HepG2 (cell line): ENCODE data around the gene BLMH. TPM values are rescaled to one million over a fixed set of nuclear protein-coding genes. Genes with fewer than 3 reads are reported as not detected.
A peak's percentile ranks its signal among the peaks of the same experiment; 100 is the strongest.

Experiments used
- ARID2 ChIP-seq: sonication (generic); formaldehyde crosslinking; IDR thresholded peaks from 2 replicates; pipeline ENCODE4 v1.8.1; 2022; ENCODE audit warnings: mild to moderate bottlenecking, missing genetic modification reagents, borderline replicate concordance
- CREM ChIP-seq, 2 experiments: sonication (generic) in 1 of 2; formaldehyde crosslinking in 1 of 2; IDR thresholded peaks; 2 replicates each; pipeline versions ENCODE4 v1.4.0 to v1.6.1; 2016 to 2020; ENCODE audit warnings: antibody characterized with exemption in 1 of 2, mild to moderate bottlenecking in 1 of 2, missing genetic modification reagents in 1 of 2
- HNRNPK ChIP-seq: fragments of 200-400 bp; formaldehyde crosslinking; IDR thresholded peaks from 2 replicates; pipeline ENCODE4 v1.6.1; 2018; ENCODE audit warnings: low read length, low read depth, moderate library complexity, mild to moderate bottlenecking; ENCODE audit not compliant: poor library complexity, severe bottlenecking
- KLF11 ChIP-seq: IDR thresholded peaks from 2 replicates; pipeline ENCODE4 v1.6.1; 2016; ENCODE audit warnings: missing compliant biosample characterization
- KLF9 ChIP-seq: IDR thresholded peaks from 2 replicates; pipeline ENCODE4 v1.6.1; 2016; ENCODE audit warnings: low read depth
- MLLT10 ChIP-seq: sonication (generic); formaldehyde crosslinking; IDR thresholded peaks from 2 replicates; pipeline ENCODE4 v1.4.0; 2020; ENCODE audit warnings: missing genetic modification reagents
- NFKB2 ChIP-seq: sonication (generic); formaldehyde crosslinking; IDR thresholded peaks from 2 replicates; pipeline ENCODE4 v1.4.0; 2020; ENCODE audit warnings: missing genetic modification reagents, borderline replicate concordance
- SIN3B ChIP-seq: fragments of 150-350 bp; IDR thresholded peaks from 2 replicates; pipeline ENCODE4 v1.6.1; 2014; ENCODE audit warnings: low read length
- TAF1 ChIP-seq: sonication (generic); formaldehyde crosslinking; IDR thresholded peaks from 2 replicates; pipeline ENCODE4 v1.4.0; 2020; ENCODE audit warnings: missing genetic modification reagents
- TRIM24 ChIP-seq: sonication (generic); formaldehyde crosslinking; IDR thresholded peaks from 2 replicates; pipeline ENCODE4 v1.8.0; 2022; ENCODE audit warnings: mild to moderate bottlenecking, missing genetic modification reagents
- TSC22D2 ChIP-seq: sonication (generic); formaldehyde crosslinking; IDR thresholded peaks from 2 replicates; pipeline ENCODE4 v1.5.1; 2020; ENCODE audit warnings: missing genetic modification reagents, mild to moderate bottlenecking, borderline replicate concordance
- ZNF17 ChIP-seq: sonication (generic); formaldehyde crosslinking; IDR thresholded peaks from 2 replicates; pipeline ENCODE4 v1.5.0; 2020; ENCODE audit warnings: mild to moderate bottlenecking, missing genetic modification reagents
- ZNF225 ChIP-seq: sonication (generic); formaldehyde crosslinking; IDR thresholded peaks from 2 replicates; pipeline ENCODE4 v1.4.0; 2020; ENCODE audit warnings: mild to moderate bottlenecking, missing genetic modification reagents
- ZNF569 ChIP-seq: sonication (generic); formaldehyde crosslinking; IDR thresholded peaks from 2 replicates; pipeline ENCODE4 v1.5.0; 2020; ENCODE audit warnings: mild to moderate bottlenecking, missing genetic modification reagents, moderate library complexity, borderline replicate concordance
- ZNF605 ChIP-seq: sonication (generic); formaldehyde crosslinking; IDR thresholded peaks from 2 replicates; pipeline ENCODE4 v1.8.0; 2022; ENCODE audit warnings: mild to moderate bottlenecking, missing genetic modification reagents
- ZNF703 ChIP-seq: sonication (generic); formaldehyde crosslinking; IDR thresholded peaks from 2 replicates; pipeline ENCODE4 v1.5.1; 2020; ENCODE audit warnings: missing genetic modification reagents, mild to moderate bottlenecking, moderate library complexity, borderline replicate concordance
- ZNF709 ChIP-seq: sonication (generic); formaldehyde crosslinking; IDR thresholded peaks from 2 replicates; pipeline ENCODE4 v1.5.0; 2020; ENCODE audit warnings: mild to moderate bottlenecking, missing genetic modification reagents
- ZNF747 ChIP-seq: sonication (generic); formaldehyde crosslinking; IDR thresholded peaks from 2 replicates; pipeline ENCODE4 v1.8.1; 2023; ENCODE audit warnings: missing genetic modification reagents, mild to moderate bottlenecking, borderline replicate concordance
- ZNF777 ChIP-seq: sonication (generic); formaldehyde crosslinking; IDR thresholded peaks from 2 replicates; pipeline ENCODE4 v1.4.0; 2020; ENCODE audit warnings: missing genetic modification reagents
- polyA plus RNA-seq, 8 experiments: library from polyadenylated mRNA; depleted of rRNA in 3 of 8; stranded (reverse) in 7 of 8; unstranded in 1 of 8; fragments of >200 nt; fragmentation: Illumina TruSeq in 4 of 8; extraction: Trizol in 4 of 8; gene quantifications; 2 replicates each; pipeline versions ENCODE4 v1.2.1 to v1.2.3, GENCODE V29; 2011 to 2016; ENCODE audit warnings: low read depth in 4 of 8, missing spikeins in 1 of 8, mixed read lengths in 1 of 8; ENCODE audit not compliant: insufficient read depth in 1 of 8
- total RNA-seq, 5 experiments: library from RNA; depleted of rRNA; stranded (reverse); fragments of >200 nt; fragmentation: Illumina TruSeq; extraction: Trizol; gene quantifications; 2 replicates each; pipeline ENCODE4 v1.2.3, GENCODE V29; 2016; ENCODE audit warnings: low read depth in 1 of 5
- TF ChIP-seq, protein P1 (sequence below): sonication (generic); formaldehyde crosslinking; IDR thresholded peaks from 2 replicates; pipeline ENCODE4 v1.8.0; 2022; ENCODE audit warnings: mild to moderate bottlenecking, missing genetic modification reagents
- TF ChIP-seq, protein P2 (sequence below): sonication (generic); formaldehyde crosslinking; IDR thresholded peaks from 2 replicates; pipeline ENCODE4 v1.4.0; 2020; ENCODE audit warnings: mild to moderate bottlenecking, missing genetic modification reagents
- TF ChIP-seq, protein P3 (sequence below): sonication (generic); formaldehyde crosslinking; IDR thresholded peaks from 2 replicates; pipeline ENCODE4 v1.9.0; 2022; ENCODE audit warnings: missing genetic modification reagents, mild to moderate bottlenecking, borderline replicate concordance
- TF ChIP-seq, protein P4 (sequence below): sonication (generic); formaldehyde crosslinking; IDR thresholded peaks from 2 replicates; pipeline ENCODE4 v1.9.0; 2022; ENCODE audit warnings: low read depth, missing genetic modification reagents
- TF ChIP-seq, protein P5 (sequence below): sonication (generic); formaldehyde crosslinking; IDR thresholded peaks from 2 replicates; pipeline ENCODE4 v1.4.0; 2020; ENCODE audit warnings: mild to moderate bottlenecking, missing genetic modification reagents

Gene BLMH
- total and polyA plus RNA-seq, 2 of the 13 experiments (the other 11 are each of a cell fraction or from before 2014, with no cell fraction given), result 12.1 to 41.0 TPM

DNA sequence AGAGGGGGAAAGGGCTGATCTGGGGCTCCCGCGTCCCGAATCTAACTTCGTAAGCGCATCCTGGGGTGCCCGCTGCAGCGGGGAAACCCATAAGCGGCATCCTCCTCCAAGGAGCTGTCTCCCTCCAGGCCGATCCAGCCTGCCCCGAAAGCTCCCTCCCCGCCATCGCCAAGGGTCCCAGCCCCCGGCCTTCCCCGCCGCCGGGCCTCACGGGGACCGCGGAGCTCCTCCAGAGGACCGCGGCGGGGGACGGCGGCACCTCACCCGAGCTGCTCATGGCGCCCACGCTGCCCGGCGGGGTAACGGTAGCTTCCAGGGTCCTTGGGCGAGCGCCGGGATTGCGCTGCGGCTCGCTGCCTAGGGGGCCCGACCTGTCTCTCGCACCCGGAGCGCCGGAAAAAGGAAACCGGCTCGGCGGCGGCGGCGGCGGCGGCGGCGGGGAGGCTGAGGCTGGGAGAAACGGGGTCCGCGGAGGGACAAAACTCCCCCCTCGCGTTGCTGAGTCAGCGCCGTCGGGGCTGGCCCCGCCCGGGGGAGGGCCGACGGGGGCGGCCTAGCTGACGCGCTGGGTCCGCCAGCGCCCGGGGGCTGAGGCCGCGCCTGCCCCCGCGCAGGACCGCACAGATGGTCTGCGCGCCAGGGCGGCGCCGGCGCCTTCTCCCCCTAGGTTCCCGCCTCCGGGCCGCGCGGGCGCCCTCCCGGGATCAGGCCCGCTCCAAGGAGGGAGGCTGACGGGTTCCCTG lies at the start of gene BLMH (continued):
- TF ChIP-seq ZNF703, result no peak
- TF ChIP-seq ZNF747 (CRISPR knock-in tag), result no peak; the same call in 1 of the 2 replicates
- TF ChIP-seq KLF9 (CRISPR knock-in tag), result no peak
- no peak for TF ChIP-seq TRIM24 (CRISPR knock-in tag)
- TF ChIP-seq ZNF777 (CRISPR knock-in tag), result peak; percentile 99
- TF ChIP-seq CREM (IDR thresholded peaks at IDR 0.05), result no peak
- TF ChIP-seq CREM (CRISPR knock-in tag; IDR thresholded peaks at IDR 0.05), result no peak
- TF ChIP-seq, protein P1, sequence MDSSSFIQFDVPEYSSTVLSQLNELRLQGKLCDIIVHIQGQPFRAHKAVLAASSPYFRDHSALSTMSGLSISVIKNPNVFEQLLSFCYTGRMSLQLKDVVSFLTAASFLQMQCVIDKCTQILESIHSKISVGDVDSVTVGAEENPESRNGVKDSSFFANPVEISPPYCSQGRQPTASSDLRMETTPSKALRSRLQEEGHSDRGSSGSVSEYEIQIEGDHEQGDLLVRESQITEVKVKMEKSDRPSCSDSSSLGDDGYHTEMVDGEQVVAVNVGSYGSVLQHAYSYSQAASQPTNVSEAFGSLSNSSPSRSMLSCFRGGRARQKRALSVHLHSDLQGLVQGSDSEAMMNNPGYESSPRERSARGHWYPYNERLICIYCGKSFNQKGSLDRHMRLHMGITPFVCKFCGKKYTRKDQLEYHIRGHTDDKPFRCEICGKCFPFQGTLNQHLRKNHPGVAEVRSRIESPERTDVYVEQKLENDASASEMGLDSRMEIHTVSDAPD (CRISPR knock-in tag), result no peak
- TF ChIP-seq NFKB2 (CRISPR knock-in tag), result no peak
- TF ChIP-seq, protein P2, sequence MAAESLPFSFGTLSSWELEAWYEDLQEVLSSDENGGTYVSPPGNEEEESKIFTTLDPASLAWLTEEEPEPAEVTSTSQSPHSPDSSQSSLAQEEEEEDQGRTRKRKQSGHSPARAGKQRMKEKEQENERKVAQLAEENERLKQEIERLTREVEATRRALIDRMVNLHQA (CRISPR knock-in tag), result no peak
- TF ChIP-seq ZNF605 (CRISPR knock-in tag), result no peak
- no peak for TF ChIP-seq HNRNPK
- TF ChIP-seq, protein P3, sequence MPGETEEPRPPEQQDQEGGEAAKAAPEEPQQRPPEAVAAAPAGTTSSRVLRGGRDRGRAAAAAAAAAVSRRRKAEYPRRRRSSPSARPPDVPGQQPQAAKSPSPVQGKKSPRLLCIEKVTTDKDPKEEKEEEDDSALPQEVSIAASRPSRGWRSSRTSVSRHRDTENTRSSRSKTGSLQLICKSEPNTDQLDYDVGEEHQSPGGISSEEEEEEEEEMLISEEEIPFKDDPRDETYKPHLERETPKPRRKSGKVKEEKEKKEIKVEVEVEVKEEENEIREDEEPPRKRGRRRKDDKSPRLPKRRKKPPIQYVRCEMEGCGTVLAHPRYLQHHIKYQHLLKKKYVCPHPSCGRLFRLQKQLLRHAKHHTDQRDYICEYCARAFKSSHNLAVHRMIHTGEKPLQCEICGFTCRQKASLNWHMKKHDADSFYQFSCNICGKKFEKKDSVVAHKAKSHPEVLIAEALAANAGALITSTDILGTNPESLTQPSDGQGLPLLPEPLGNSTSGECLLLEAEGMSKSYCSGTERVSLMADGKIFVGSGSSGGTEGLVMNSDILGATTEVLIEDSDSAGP (CRISPR knock-in tag), result peak; percentile 82; the same call in 1 of the 2 replicates
- TF ChIP-seq KLF11 (CRISPR knock-in tag), result no peak
- TF ChIP-seq, protein P4, sequence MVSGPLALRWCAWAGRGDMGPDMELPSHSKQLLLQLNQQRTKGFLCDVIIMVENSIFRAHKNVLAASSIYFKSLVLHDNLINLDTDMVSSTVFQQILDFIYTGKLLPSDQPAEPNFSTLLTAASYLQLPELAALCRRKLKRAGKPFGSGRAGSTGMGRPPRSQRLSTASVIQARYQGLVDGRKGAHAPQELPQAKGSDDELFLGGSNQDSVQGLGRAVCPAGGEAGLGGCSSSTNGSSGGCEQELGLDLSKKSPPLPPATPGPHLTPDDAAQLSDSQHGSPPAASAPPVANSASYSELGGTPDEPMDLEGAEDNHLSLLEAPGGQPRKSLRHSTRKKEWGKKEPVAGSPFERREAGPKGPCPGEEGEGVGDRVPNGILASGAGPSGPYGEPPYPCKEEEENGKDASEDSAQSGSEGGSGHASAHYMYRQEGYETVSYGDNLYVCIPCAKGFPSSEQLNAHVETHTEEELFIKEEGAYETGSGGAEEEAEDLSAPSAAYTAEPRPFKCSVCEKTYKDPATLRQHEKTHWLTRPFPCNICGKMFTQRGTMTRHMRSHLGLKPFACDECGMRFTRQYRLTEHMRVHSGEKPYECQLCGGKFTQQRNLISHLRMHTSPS, result no peak
- no peak for TF ChIP-seq ZNF17 (CRISPR knock-in tag)
- TF ChIP-seq MLLT10, result no peak
- no peak for TF ChIP-seq TSC22D2
- TF ChIP-seq, protein P5, sequence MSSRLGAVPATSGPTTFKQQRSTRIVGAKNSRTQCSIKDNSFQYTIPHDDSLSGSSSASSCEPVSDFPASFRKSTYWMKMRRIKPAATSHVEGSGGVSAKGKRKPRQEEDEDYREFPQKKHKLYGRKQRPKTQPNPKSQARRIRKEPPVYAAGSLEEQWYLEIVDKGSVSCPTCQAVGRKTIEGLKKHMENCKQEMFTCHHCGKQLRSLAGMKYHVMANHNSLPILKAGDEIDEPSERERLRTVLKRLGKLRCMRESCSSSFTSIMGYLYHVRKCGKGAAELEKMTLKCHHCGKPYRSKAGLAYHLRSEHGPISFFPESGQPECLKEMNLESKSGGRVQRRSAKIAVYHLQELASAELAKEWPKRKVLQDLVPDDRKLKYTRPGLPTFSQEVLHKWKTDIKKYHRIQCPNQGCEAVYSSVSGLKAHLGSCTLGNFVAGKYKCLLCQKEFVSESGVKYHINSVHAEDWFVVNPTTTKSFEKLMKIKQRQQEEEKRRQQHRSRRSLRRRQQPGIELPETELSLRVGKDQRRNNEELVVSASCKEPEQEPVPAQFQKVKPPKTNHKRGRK (CRISPR knock-in tag), result no peak
- no peak for TF ChIP-seq ARID2 (CRISPR knock-in tag)
- TF ChIP-seq SIN3B, result no peak
- TF ChIP-seq ZNF709 (CRISPR knock-in tag), result peak; percentile 65; the same call in 1 of the 2 replicates
- no peak for TF ChIP-seq ZNF225 (CRISPR knock-in tag)
- no peak for TF ChIP-seq ZNF569 (CRISPR knock-in tag)
- peak; percentile 41; the same call in 1 of the 2 replicates for TF ChIP-seq TAF1 (CRISPR knock-in tag)
